Esophagus squamous epithelium (tissue), 5 donors: ENCODE results near the gene ETNK1. TPM values are rescaled to one million over a fixed set of nuclear protein-coding genes. Genes with fewer than 3 reads are reported as not detected.
"Not testable (repeated sequence)": the region's sequence is repeated elsewhere in the genome, so short reads cannot be mapped to it uniquely, and the experiment has no call there.

Source experiments
- DNase-seq: peaks from one replicate; lab custom pipeline; 2025; lab: John Stamatoyannopoulos, UW
- H3K27ac ChIP-seq, 4 donors: fragments of 200-600 bp; sonication (generic); one replicate each; pipeline ENCODE4 v1.5.1; 2016 to 2019; ENCODE audit warnings: mild to moderate bottlenecking in 1 of 4
- H3K27me3 ChIP-seq, 4 donors: fragments of 200-600 bp; sonication (generic); 1 replicate in 3 of 4; 2 replicates in 1 of 4; pipeline versions ENCODE4 v1.5.1 to v1.6.0; 2017 to 2021; ENCODE audit warnings: antibody characterized with exemption in 1 of 4
- H3K36me3 ChIP-seq, 3 donors: fragments of 200-600 bp; sonication (generic); one replicate each; pipeline ENCODE4 v1.5.1; 2016 to 2019
- H3K4me1 ChIP-seq, 3 donors: fragments of 200-600 bp; sonication (generic); one replicate each; pipeline ENCODE4 v1.5.1; 2017 to 2019
- H3K4me3 ChIP-seq, 4 donors: fragments of 200-600 bp; sonication (generic); 1 replicate in 3 of 4; 2 replicates in 1 of 4; pipeline ENCODE4 v1.5.1; 2016 to 2019; ENCODE audit warnings: mild to moderate bottlenecking in 2 of 4, moderate library complexity in 1 of 4
- H3K9me3 ChIP-seq, 3 donors: fragments of 200-600 bp; sonication (generic); one replicate each; pipeline ENCODE4 v1.5.1; 2016 to 2019
- POLR2A ChIP-seq, 4 donors: fragments of 450-650 bp; IDR thresholded peaks; one replicate each; pipeline ENCODE4 v1.6.1; 2017; ENCODE audit warnings: antibody characterized with exemption in 4 of 4, mild to moderate bottlenecking in 4 of 4, moderate library complexity in 3 of 4
- WGBS, 2 donors: methylation state at CpG; one replicate each; pipeline ENCODE4 v1.1.5; 2018; 5-methylcytosine and 5-hydroxymethylcytosine counted together
- intact Hi-C: fragments of 100-400 bp; cut with DNase I; formaldehyde crosslinking; loops from one replicate; pipeline ENCODE4 v1.15.0; 2022
- total RNA-seq, 4 donors: library from RNA; depleted of rRNA; stranded (reverse); fragments of >200 nt; gene quantifications; one replicate each; pipeline ENCODE4 v1.1.0, GENCODE V29; 2016
- TF ChIP-seq, protein P1 (sequence below), 6 experiments: fragments of 450-650 bp in 4 of 6; fragments of 200-600 bp in 2 of 6; sonication (generic) in 2 of 6; IDR thresholded peaks; one replicate each; pipeline ENCODE4 v1.5.1; 2016 to 2019; ENCODE audit warnings: antibody characterized with exemption in 6 of 6, mild to moderate bottlenecking in 4 of 6, moderate library complexity in 4 of 6
- donor health status: DM: yes; HTN: yes; CAD: no.

ETNK1 gene
- total RNA-seq, 4 donors from 2014 or later, result 13.9 to 37.3 (median 28.1) TPM

DNA sequence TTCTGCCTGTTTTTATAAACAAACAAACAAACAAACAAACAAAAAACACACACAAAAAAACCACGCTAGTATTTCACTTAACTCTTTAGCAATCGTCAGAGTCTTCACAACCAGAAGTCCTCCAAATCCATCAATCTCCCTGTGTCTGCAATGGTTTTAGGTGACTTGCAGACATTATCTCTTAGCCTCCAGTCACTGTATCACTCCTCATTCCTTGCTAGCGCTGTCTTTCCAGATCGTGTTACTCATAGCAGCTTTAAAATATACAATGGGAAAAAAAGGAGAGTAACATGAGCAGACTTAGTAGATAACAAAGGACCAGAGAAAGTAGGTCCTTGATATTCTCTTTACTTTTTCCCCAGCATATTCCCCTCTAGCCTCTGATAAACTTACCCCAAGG is 15.5 kb upstream of the ETNK1 start:
- no peak for DNase-seq
- no peaks in the 10 kb centered on the region for H3K36me3 ChIP-seq
- no peak for TF ChIP-seq POLR2A (IDR thresholded peaks at IDR 0.05)
- TF ChIP-seq, protein P1, sequence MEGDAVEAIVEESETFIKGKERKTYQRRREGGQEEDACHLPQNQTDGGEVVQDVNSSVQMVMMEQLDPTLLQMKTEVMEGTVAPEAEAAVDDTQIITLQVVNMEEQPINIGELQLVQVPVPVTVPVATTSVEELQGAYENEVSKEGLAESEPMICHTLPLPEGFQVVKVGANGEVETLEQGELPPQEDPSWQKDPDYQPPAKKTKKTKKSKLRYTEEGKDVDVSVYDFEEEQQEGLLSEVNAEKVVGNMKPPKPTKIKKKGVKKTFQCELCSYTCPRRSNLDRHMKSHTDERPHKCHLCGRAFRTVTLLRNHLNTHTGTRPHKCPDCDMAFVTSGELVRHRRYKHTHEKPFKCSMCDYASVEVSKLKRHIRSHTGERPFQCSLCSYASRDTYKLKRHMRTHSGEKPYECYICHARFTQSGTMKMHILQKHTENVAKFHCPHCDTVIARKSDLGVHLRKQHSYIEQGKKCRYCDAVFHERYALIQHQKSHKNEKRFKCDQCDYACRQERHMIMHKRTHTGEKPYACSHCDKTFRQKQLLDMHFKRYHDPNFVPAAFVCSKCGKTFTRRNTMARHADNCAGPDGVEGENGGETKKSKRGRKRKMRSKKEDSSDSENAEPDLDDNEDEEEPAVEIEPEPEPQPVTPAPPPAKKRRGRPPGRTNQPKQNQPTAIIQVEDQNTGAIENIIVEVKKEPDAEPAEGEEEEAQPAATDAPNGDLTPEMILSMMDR (IDR thresholded peaks at IDR 0.05), result no peak
- no peak overlapping the region for H3K27ac ChIP-seq
- no peak overlapping the region for H3K4me3 ChIP-seq
- peaks cover 0 to 23% (median 5%) of the 10 kb centered on the region in 3 donors for H3K9me3 ChIP-seq
- H3K4me1 ChIP-seq, result no peaks in the 10 kb centered on the region
- intact Hi-C loops, result no loop called here
- H3K27me3 ChIP-seq, result no peaks in the 10 kb centered on the region
- WGBS, 2 donors, result 58 to 61% methylated on average over 4 of the region's 4 CpGs

DNA sequence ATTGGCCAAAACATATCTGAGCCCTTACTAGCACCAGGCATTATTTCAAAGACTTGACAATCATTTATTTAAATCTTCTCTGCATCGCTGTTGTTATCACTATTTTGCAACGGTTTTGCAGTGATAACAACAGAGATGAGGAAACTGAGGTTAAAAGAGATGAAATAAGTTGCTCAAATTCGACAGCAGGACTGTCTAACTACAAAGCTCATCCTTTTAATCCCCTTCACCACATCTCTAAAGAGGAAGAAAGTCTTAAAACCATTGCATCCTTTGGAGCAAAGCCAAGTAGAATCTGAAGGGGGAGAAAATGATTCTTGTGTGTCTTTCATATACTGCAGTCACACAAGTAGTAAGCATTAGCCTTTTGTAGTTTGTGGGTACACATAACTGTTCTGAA is 14.8 kb upstream of the ETNK1 start:
- DNase-seq, result no peak
- Histone ChIP-seq H3K4me1 (no peaks in the 10 kb centered on the region), H3K27me3 (no peaks in the 10 kb centered on the region), H3K9me3 (peaks cover 0 to 23% (median 5%) of the 10 kb centered on the region in 3 donors), H3K4me3 (no peak overlapping the region), H3K36me3 (no peaks in the 10 kb centered on the region), H3K27ac (no peak overlapping the region)
- TF ChIP-seq, protein P1 (IDR thresholded peaks at IDR 0.05), result no peak
- no peak for TF ChIP-seq POLR2A (IDR thresholded peaks at IDR 0.05)
- WGBS, 2 donors, result 37 to 64% methylated on average over 3 of the region's 3 CpGs
- intact Hi-C loops, result no loop called here

DNA sequence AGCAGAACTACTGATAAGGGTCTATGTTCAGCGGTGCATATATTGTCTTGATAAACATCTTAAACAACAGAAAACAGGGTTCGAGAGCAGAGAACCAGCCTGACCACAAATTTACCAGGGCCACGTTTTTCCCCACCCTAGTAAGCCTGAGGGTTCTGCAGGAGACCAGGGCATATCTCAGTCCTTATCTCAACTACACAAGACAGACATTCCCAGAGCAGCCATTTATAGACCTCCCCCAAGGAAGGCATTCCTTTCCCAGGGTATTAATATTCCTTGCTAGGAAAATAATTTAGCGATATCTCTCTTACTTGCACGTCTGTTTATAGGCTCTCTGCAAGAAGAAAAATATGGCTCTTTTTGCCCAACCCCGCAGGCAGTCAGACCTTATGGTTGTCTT is 12.1 kb upstream of the ETNK1 start:
- DNase-seq, H3K27ac ChIP-seq, H3K4me3 ChIP-seq, H3K4me1 ChIP-seq, intact Hi-C loops, H3K27me3 ChIP-seq, H3K36me3 ChIP-seq: not testable (repeated sequence)
- 76 to 89% methylated on average over 6 of the region's 6 CpGs for WGBS, 2 donors
- H3K9me3 ChIP-seq, result peaks cover 0 to 23% (median 5%) of the 10 kb centered on the region in 3 donors

DNA sequence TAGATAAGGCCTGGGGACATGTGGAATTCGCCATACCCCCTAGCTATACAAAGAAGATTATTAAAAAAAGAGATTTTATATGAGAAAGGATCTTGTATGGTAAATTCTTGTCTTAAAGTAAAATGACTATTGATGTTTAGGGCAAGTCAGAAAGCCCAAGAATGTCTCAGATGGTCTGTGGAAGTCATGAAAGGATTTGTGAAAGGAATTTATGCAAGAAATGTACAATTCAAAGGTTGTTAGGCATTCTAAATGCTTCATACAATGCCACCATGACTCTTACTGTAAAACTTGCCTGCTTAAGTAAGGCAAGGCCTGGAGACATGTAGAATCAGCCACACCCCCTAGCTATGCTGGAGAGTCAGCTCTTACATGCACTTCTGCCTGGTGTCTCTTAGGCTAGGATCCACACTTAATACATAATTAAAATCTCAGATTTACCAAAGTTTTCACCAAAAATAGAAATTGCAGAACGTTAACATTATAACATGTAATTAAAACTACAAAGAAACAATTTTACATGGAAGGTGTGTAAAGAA is 8.9 kb upstream of the ETNK1 start:
- Histone ChIP-seq H3K27ac (no peak overlapping the region), H3K4me1 (no peaks in the 10 kb centered on the region), H3K27me3 (no peaks in the 10 kb centered on the region), H3K9me3 (peaks cover 0 to 23% (median 5%) of the 10 kb centered on the region in 3 donors), H3K36me3 (no peaks in the 10 kb centered on the region), H3K4me3 (no peak overlapping the region)
- intact Hi-C loops, result no loop called here
- TF ChIP-seq, protein P1 (IDR thresholded peaks at IDR 0.05), result no peak
- no peak for TF ChIP-seq POLR2A (IDR thresholded peaks at IDR 0.05)
- 80 to 86% methylated on average over 2 of the region's 2 CpGs for WGBS, 2 donors
- no peak for DNase-seq

DNA sequence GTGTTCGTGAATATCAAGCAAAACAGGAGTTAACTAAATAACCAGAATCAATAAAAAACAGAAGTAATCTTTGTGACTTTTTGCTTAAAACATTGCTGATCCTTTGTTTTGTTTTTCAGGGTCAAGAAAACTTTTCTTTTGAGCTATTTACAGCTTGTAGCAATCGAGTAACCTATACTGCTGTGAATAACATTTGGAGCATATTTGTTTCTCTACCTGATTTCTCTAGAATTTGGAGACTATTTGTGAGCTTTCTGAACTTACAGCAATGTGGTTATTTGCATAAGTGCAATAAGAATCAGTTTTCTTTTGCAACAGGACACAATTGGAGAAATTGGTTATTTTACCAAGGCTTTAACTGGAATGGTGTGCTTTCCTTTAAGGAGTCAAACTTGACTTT is 7.3 kb upstream of the ETNK1 start:
- TF ChIP-seq POLR2A (IDR thresholded peaks at IDR 0.05), result no peak

DNA sequence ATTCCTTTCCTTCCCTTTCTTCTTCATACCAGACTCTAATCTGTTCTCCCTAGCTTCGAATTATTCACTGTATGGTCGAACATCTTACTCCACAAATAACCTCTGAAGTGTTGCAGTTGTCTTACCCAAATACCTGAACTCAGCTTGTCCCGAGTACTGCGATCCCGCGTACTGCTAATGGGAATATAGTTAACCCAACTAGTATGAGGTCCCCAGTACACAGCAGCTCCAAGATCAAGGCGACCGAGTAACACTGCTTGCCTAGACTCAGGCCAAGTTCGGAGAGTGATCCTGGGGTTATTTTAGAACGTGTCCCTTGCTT is 462 bp upstream of the ETNK1 start:
- no peak for TF ChIP-seq POLR2A (IDR thresholded peaks at IDR 0.05)
- TF ChIP-seq, protein P1 (IDR thresholded peaks at IDR 0.05), result no peak
- Histone ChIP-seq H3K4me3 (peak overlapping the region; percentile 53 to 100 (median 76)), H3K4me1 (peaks cover 5 to 40% (median 16%) of the 10 kb centered on the region in 3 donors), H3K27me3 (no peaks in the 10 kb centered on the region), H3K9me3 (no peaks in the 10 kb centered on the region), H3K27ac (peak overlapping the region; percentile 93 to 100 (median 98)), H3K36me3 (no peaks in the 10 kb centered on the region)
- 20 to 33% methylated on average over 6 to 10 of the region's 10 CpGs for WGBS, 2 donors
- no peak for DNase-seq
- intact Hi-C loops, result no loop called here

More for the DNA sequence above, 7.3 kb upstream of the ETNK1 start:
- Histone ChIP-seq H3K9me3 (peaks cover 0 to 15% (median 2%) of the 10 kb centered on the region in 3 donors), H3K4me3 (no peak overlapping the region), H3K36me3 (no peaks in the 10 kb centered on the region), H3K27me3 (no peaks in the 10 kb centered on the region), H3K27ac (no peak overlapping the region), H3K4me1 (no peaks in the 10 kb centered on the region)
- 79 to 85% methylated on average over 2 of the region's 2 CpGs for WGBS, 2 donors
- intact Hi-C loops, result no loop called here
- no peak for DNase-seq
